Stomach (tissue), 4 donors: Measurements from ENCODE around the gene B4GALNT3.

Source experiments
- EP300 ChIP-seq: sonication (generic); formaldehyde crosslinking; IDR thresholded peaks from one replicate; pipeline ENCODE4 v1.6.1; 2017; ENCODE audit warnings: antibody characterized with exemption
- TF ChIP-seq, protein P1 (sequence below), 7 experiments: fragments of 450-650 bp in 4 of 7; fragments of 200-600 bp in 3 of 7; sonication (generic) in 3 of 7; IDR thresholded peaks; one replicate each; pipeline ENCODE4 v1.5.1; 2016 to 2019; ENCODE audit warnings: antibody characterized with exemption in 7 of 7, control low read depth in 2 of 7, mild to moderate bottlenecking in 1 of 7

GRCh38 chr12:570921-571794, 111.4 kb downstream of the B4GALNT3 start:
- TF ChIP-seq, protein P1, sequence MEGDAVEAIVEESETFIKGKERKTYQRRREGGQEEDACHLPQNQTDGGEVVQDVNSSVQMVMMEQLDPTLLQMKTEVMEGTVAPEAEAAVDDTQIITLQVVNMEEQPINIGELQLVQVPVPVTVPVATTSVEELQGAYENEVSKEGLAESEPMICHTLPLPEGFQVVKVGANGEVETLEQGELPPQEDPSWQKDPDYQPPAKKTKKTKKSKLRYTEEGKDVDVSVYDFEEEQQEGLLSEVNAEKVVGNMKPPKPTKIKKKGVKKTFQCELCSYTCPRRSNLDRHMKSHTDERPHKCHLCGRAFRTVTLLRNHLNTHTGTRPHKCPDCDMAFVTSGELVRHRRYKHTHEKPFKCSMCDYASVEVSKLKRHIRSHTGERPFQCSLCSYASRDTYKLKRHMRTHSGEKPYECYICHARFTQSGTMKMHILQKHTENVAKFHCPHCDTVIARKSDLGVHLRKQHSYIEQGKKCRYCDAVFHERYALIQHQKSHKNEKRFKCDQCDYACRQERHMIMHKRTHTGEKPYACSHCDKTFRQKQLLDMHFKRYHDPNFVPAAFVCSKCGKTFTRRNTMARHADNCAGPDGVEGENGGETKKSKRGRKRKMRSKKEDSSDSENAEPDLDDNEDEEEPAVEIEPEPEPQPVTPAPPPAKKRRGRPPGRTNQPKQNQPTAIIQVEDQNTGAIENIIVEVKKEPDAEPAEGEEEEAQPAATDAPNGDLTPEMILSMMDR (IDR thresholded peaks at IDR 0.05): no peak
- no peak for TF ChIP-seq EP300
